PC-3 (cell line): ENCODE data around the gene TNFRSF25. TPM values are rescaled to one million over a fixed set of nuclear protein-coding genes. Genes with fewer than 3 reads are reported as not detected.

Experiments
- ATAC-seq: fragments of 200-7000 bp; cut with Tn5 transposase; 2 replicates; pipeline ENCODE4 v1.9.1; 2020; ENCODE audit warnings: mild to moderate bottlenecking, moderate library complexity
- BruUV-seq: library from RNA; stranded (reverse); fragments of 400-500 nt; replicated peaks from 2 replicates; lab custom pipeline; 2021; lab: Mats Ljungman, UMichigan
- CTCF ChIA-PET: fragments of 300-600 bp; sonication (Branson Sonifier 250); formaldehyde crosslinking; loops from one replicate; lab custom pipeline; 2022; ENCODE audit warnings: antibody characterized with exemption; lab: Charles Lee
- POLR2A ChIA-PET: fragments of 300-600 bp; sonication (Branson Sonifier 250); formaldehyde crosslinking; loops from one replicate; lab custom pipeline; 2022; ENCODE audit warnings: antibody characterized with exemption; ENCODE audit not compliant: unreplicated experiment; lab: Charles Lee
- DNase-seq: peaks from one replicate; pipeline ENCODE4 v3.0.0-alpha.2; 2015
- H2AFZ ChIP-seq: fragments of 300-600 bp; sonication (generic); 2 replicates; pipeline ENCODE4 v1.6.0; 2016; ENCODE audit warnings: antibody characterized with exemption, low read length
- H3F3A ChIP-seq: fragments of 300-600 bp; sonication (generic); one replicate; pipeline ENCODE4 v1.6.0; 2017; ENCODE audit warnings: antibody characterized with exemption, low read length, control low read depth, mild to moderate bottlenecking; ENCODE audit not compliant: unreplicated experiment
- H3K27ac ChIP-seq: fragments of 300-600 bp; sonication (generic); 2 replicates; pipeline ENCODE4 v1.5.1; 2016; ENCODE audit warnings: mild to moderate bottlenecking, low read length
- H3K27me3 ChIP-seq: fragments of 300-600 bp; sonication (generic); 2 replicates; pipeline ENCODE4 v1.6.1; 2016; ENCODE audit warnings: low read length, mixed read lengths
- H3K36me3 ChIP-seq: fragments of 300-600 bp; sonication (generic); 2 replicates; pipeline ENCODE4 v1.6.1; 2016; ENCODE audit warnings: low read depth, mixed run types, low read length, mixed read lengths
- H3K4me1 ChIP-seq: fragments of 300-600 bp; sonication (generic); 2 replicates; pipeline ENCODE4 v1.5.1; 2016; ENCODE audit warnings: low read length; ENCODE audit not compliant: insufficient read depth
- H3K4me2 ChIP-seq: fragments of 300-600 bp; sonication (generic); 2 replicates; pipeline ENCODE4 v1.6.0; 2016; ENCODE audit warnings: low read length
- H3K4me3 ChIP-seq: fragments of 300-600 bp; sonication (generic); 2 replicates; pipeline ENCODE4 v1.5.1; 2016; ENCODE audit warnings: mild to moderate bottlenecking, low read length, mixed read lengths
- H3K79me2 ChIP-seq: fragments of 300-600 bp; sonication (generic); 2 replicates; pipeline ENCODE4 v1.6.1; 2017; ENCODE audit warnings: low read length, mixed read lengths
- H3K9ac ChIP-seq: fragments of 300-600 bp; sonication (generic); 2 replicates; pipeline ENCODE4 v1.6.0; 2016; ENCODE audit warnings: mild to moderate bottlenecking, low read length
- H3K9me2 ChIP-seq: fragments of 300-600 bp; sonication (generic); replicated peaks from 2 replicates; pipeline ENCODE4 v1.6.1; 2016; ENCODE audit warnings: mixed run types, low read length, mixed read lengths
- H3K9me3 ChIP-seq: fragments of 300-600 bp; sonication (generic); 2 replicates; pipeline ENCODE4 v1.6.1; 2016; ENCODE audit warnings: low read length, mixed read lengths
- H4K20me1 ChIP-seq: fragments of 300-600 bp; sonication (generic); 2 replicates; pipeline ENCODE4 v1.6.1; 2016; ENCODE audit warnings: low read length, mixed read lengths
- CTCF ChIP-seq: fragments of 300-600 bp; sonication (generic); conservative IDR thresholded peaks from 2 replicates; pipeline ENCODE4 v1.5.1; 2017; ENCODE audit warnings: antibody characterized with exemption, low read depth, mild to moderate bottlenecking, low read length
- EZH2 ChIP-seq: fragments of 300-600 bp; sonication (generic); IDR thresholded peaks from one replicate; pipeline ENCODE4 v1.6.1; 2017; ENCODE audit warnings: antibody characterized with exemption, mild to moderate bottlenecking, low read length; ENCODE audit not compliant: unreplicated experiment
- EZH2phosphoT487 ChIP-seq: fragments of 300-600 bp; sonication (generic); IDR thresholded peaks from 2 replicates; pipeline ENCODE4 v1.6.1; 2018; ENCODE audit warnings: mild to moderate bottlenecking, antibody characterized with exemption, low read length, borderline replicate concordance
- intact Hi-C: fragments of 100-400 bp; cut with micrococcal nuclease; formaldehyde crosslinking; loops from 2 replicates; pipeline ENCODE4 v1.9.0; 2023
- total RNA-seq: library from RNA; depleted of rRNA; stranded (reverse); fragments of >200 nt; gene quantifications from 2 replicates; pipeline ENCODE4 v1.2.3, GENCODE V29; 2014

Gene TNFRSF25
- total RNA-seq, 1 experiment from 2014 or later, result 42.5 TPM

- TSS peak; percentile 87 for BruUV-seq
- peak overlapping the region; percentile 97 for H3K27ac ChIP-seq
- POLR2A ChIA-PET, result interaction anchor here (0.7 kb wide), 1 partner anchor 65 kb away, joined by 3 read pairs; no protein-coding TSS in a partner anchor
- TF ChIP-seq EZH2phosphoT487, result no peak
- TF ChIP-seq CTCF, result no peak
- no peak for TF ChIP-seq EZH2
- CTCF ChIA-PET, result interaction anchor here (0.7 kb wide), 2 partner anchors 40 to 441 kb away, joined by 3 to 5 read pairs; no protein-coding TSS in a partner anchor
- peak overlapping the region; percentile 78 for H2AFZ ChIP-seq
- peak overlapping the region; percentile 89 for H3K4me3 ChIP-seq
- no peak for DNase-seq
- intact Hi-C loops, result loop anchor here (1.0 kb wide), 2 partner anchors 32 to 110 kb away; no protein-coding TSS in a partner anchor
- H4K20me1 ChIP-seq, result no peaks in the 10 kb centered on the region
- no peaks in the 10 kb centered on the region for H3K9me2 ChIP-seq
- peaks cover 7% of the 10 kb centered on the region for H3F3A ChIP-seq
- peak; percentile 1 for ATAC-seq
- H3K4me2 ChIP-seq, result peak overlapping the region; percentile 96
- H3K4me1 ChIP-seq, result peaks cover 50% of the 10 kb centered on the region
- no peaks in the 10 kb centered on the region for H3K27me3 ChIP-seq
- no peaks in the 10 kb centered on the region for H3K9me3 ChIP-seq
- peaks cover 28% of the 10 kb centered on the region for H3K79me2 ChIP-seq
- H3K36me3 ChIP-seq, result no peaks in the 10 kb centered on the region
- H3K9ac ChIP-seq, result peak overlapping the region; percentile 93
Observed at GRCh38 chr1:6491081-6491449, 25.1 kb upstream of the TNFRSF25 start.

- Histone ChIP-seq H4K20me1 (no peaks in the 10 kb centered on the region), H3K4me2 (peak overlapping the region; percentile 96), H3K4me3 (peak overlapping the region; percentile 89), H3K27ac (peak overlapping the region; percentile 97), H3K79me2 (peaks cover 33% of the 10 kb centered on the region), H2AFZ (peak overlapping the region; percentile 78), H3K4me1 (peaks cover 51% of the 10 kb centered on the region), H3K9me2 (no peaks in the 10 kb centered on the region), H3K9ac (peak overlapping the region; percentile 93), H3K9me3 (no peaks in the 10 kb centered on the region), H3K36me3 (no peaks in the 10 kb centered on the region), H3F3A (peaks cover 7% of the 10 kb centered on the region), H3K27me3 (no peaks in the 10 kb centered on the region)
- peak; percentile 44 for ATAC-seq
- DNase-seq, result peak; percentile 84
- POLR2A ChIA-PET, result interaction anchor here (0.7 kb wide), 1 partner anchor 65 kb away, joined by 3 read pairs; no protein-coding TSS in a partner anchor
- TSS peak; percentile 82 for BruUV-seq
- CTCF ChIA-PET, result interaction anchor here (0.7 kb wide), 2 partner anchors 40 to 441 kb away, joined by 3 to 5 read pairs; no protein-coding TSS in a partner anchor
- intact Hi-C loops, result loop anchor here (1.0 kb wide), 2 partner anchors 33 to 111 kb away; no protein-coding TSS in a partner anchor
- TF ChIP-seq EZH2, result no peak
- peak; percentile 54; the same call in 1 of the 2 replicates for TF ChIP-seq CTCF
- no peak for TF ChIP-seq EZH2phosphoT487
Observed at GRCh38 chr1:6490181-6491080, 24.5 kb upstream of the TNFRSF25 start.
